Measurements from ENCODE around the gene EIF4E. TPM values are rescaled to one million over a fixed set of nuclear protein-coding genes. Genes with fewer than 3 reads are reported as not detected.
"Not testable (repeated sequence)": the region's sequence is repeated elsewhere in the genome, so short reads cannot be mapped to it uniquely, and the experiment has no call there.

EIF4E gene
- polyA plus RNA-seq, 1 donor (not counting 4 experiments of a cell fraction or from before 2014, with no cell fraction given): 150 TPM

GRCh38 chr4:98838531-98838930, 90.4 kb downstream of the EIF4E start:
- no peak overlapping the region for H2AFZ ChIP-seq (ENCODE audit: control insufficient read depth, low read length)
- H4K20me1 ChIP-seq (ENCODE audit: control insufficient read depth, extremely low read depth, insufficient read depth, low read length): no peaks in the 10 kb centered on the region
- H3K27me3 ChIP-seq (ENCODE audit: control insufficient read depth, extremely low read depth, insufficient read depth, low read length): no peaks in the 10 kb centered on the region
- H3K9me3 ChIP-seq (ENCODE audit: control insufficient read depth, low read depth, low read length): no peaks in the 10 kb centered on the region
- no peaks in the 10 kb centered on the region for H3K36me3 ChIP-seq (ENCODE audit: control insufficient read depth in 2 of 2, extremely low read depth in 1 of 2, insufficient read depth in 2 of 2, low read length in 2 of 2)
- no peak overlapping the region for H3K4me2 ChIP-seq (ENCODE audit: control insufficient read depth, extremely low read depth, insufficient read depth, low read depth, low read length)
- DNase-seq (ENCODE audit: low read depth, low spot score) (no peak), FAIRE-seq (no peak)
- H3K27ac ChIP-seq (ENCODE audit: control insufficient read depth, insufficient read depth, low read length): no peak overlapping the region
- no peak overlapping the region for H3K4me3 ChIP-seq (ENCODE audit: control insufficient read depth in 2 of 3, extremely low read depth in 1 of 3, insufficient read depth in 2 of 3, low read depth in 1 of 3, low read length in 3 of 3)
- TF ChIP-seq CTCF (optimal IDR thresholded peaks at IDR 0.05 in 1 of 3, IDR thresholded peaks at IDR 0.05 in 1 of 3, conservative IDR thresholded peaks at IDR 0.05 in 1 of 3; ENCODE audit: extremely low read depth in 1 of 3, insufficient read depth in 2 of 3, low read length in 3 of 3): no peak
- TF ChIP-seq EZH2 (IDR thresholded peaks at IDR 0.05; ENCODE audit: low read length): no peak
- H3K4me1 ChIP-seq (ENCODE audit: control insufficient read depth, extremely low read depth, insufficient read depth, low read length): no peaks in the 10 kb centered on the region
- no peak overlapping the region for H3K9ac ChIP-seq (ENCODE audit: control insufficient read depth, extremely low read depth, insufficient read depth, low read length)
- dilution Hi-C loops (cut with MboI; ENCODE audit: extremely low pct_ligation_motif_present, low sequenced_read_pairs): no loop called here
- no peaks in the 10 kb centered on the region for H3K79me2 ChIP-seq (ENCODE audit: control insufficient read depth, insufficient read depth, low read length)
- no peaks in the 10 kb centered on the region for H3K9me1 ChIP-seq (ENCODE audit: control insufficient read depth, extremely low read depth, insufficient read depth, low read length)

DNA sequence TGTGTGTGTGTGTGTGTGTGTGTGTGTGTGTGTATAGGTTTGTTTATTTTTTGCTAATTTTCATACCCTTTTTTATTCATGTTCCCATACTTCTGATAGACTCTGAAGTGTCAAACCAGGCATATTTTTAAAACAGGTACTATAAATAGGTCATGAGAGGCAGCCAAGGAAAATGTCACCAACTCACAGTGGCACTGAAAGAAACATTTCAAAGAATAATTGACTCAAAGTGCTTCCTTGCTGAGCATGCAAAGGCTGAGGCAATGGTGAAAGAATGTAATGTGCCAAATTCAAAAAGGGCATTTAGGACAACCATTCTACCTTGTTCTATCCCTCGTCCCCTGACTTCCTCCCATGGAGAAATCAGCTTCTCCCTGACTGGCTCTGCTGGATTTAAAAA, 95.5 kb downstream of the EIF4E start:
- Histone ChIP-seq H3K4me1 (ENCODE audit: control insufficient read depth, extremely low read depth, insufficient read depth, low read length) (no peaks in the 10 kb centered on the region), H3K9ac (ENCODE audit: control insufficient read depth, extremely low read depth, insufficient read depth, low read length) (no peak overlapping the region), H3K9me1 (ENCODE audit: control insufficient read depth, extremely low read depth, insufficient read depth, low read length) (no peaks in the 10 kb centered on the region), H2AFZ (ENCODE audit: control insufficient read depth, low read length) (no peak overlapping the region), H3K79me2 (ENCODE audit: control insufficient read depth, insufficient read depth, low read length) (no peaks in the 10 kb centered on the region), H3K4me3 (ENCODE audit: control insufficient read depth in 2 of 3, extremely low read depth in 1 of 3, insufficient read depth in 2 of 3, low read depth in 1 of 3, low read length in 3 of 3) (no peak overlapping the region), H3K9me3 (ENCODE audit: control insufficient read depth, low read depth, low read length) (no peaks in the 10 kb centered on the region), H4K20me1 (ENCODE audit: control insufficient read depth, extremely low read depth, insufficient read depth, low read length) (no peaks in the 10 kb centered on the region), H3K27me3 (ENCODE audit: control insufficient read depth, extremely low read depth, insufficient read depth, low read length) (no peaks in the 10 kb centered on the region), H3K4me2 (ENCODE audit: control insufficient read depth, extremely low read depth, insufficient read depth, low read depth, low read length) (no peak overlapping the region), H3K36me3 (ENCODE audit: control insufficient read depth in 2 of 2, extremely low read depth in 1 of 2, insufficient read depth in 2 of 2, low read length in 2 of 2) (no peaks in the 10 kb centered on the region), H3K27ac (ENCODE audit: control insufficient read depth, insufficient read depth, low read length) (no peak overlapping the region)
- dilution Hi-C loops (cut with MboI; ENCODE audit: extremely low pct_ligation_motif_present, low sequenced_read_pairs): no loop called here
- no peak for FAIRE-seq
- no peak for DNase-seq (ENCODE audit: low read depth, low spot score)
- TF ChIP-seq EZH2 (IDR thresholded peaks at IDR 0.05; ENCODE audit: low read length) (no peak), CTCF (optimal IDR thresholded peaks at IDR 0.05 in 1 of 3, IDR thresholded peaks at IDR 0.05 in 1 of 3, conservative IDR thresholded peaks at IDR 0.05 in 1 of 3; ENCODE audit: extremely low read depth in 1 of 3, insufficient read depth in 2 of 3, low read length in 3 of 3) (no peak)

DNA sequence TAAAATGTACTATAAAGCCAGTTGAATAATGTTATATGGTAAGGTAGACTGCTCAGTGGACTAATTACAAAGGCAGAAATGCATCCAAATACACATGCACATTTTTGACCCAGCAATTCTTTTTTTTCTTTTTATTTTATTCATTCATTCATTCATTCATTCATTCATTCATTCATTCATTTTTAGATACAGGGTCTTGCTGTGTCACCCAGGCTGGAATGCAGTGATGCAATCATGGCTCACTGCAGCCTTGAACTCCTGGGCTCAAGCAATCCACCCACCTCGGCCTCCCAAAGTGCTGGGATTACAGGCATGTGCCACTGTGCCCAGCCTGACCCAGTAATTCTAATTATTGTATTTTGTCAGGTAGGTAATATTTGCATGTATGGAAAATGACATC, 97.9 kb downstream of the EIF4E start:
- DNase-seq (ENCODE audit: low read depth, low spot score); H3K4me3 ChIP-seq (ENCODE audit: control insufficient read depth in 2 of 3, extremely low read depth in 1 of 3, insufficient read depth in 2 of 3, low read depth in 1 of 3, low read length in 3 of 3); FAIRE-seq; H3K27me3 ChIP-seq (ENCODE audit: control insufficient read depth, extremely low read depth, insufficient read depth, low read length); H3K79me2 ChIP-seq (ENCODE audit: control insufficient read depth, insufficient read depth, low read length); H3K27ac ChIP-seq (ENCODE audit: control insufficient read depth, insufficient read depth, low read length); H4K20me1 ChIP-seq (ENCODE audit: control insufficient read depth, extremely low read depth, insufficient read depth, low read length); dilution Hi-C loops (cut with MboI; ENCODE audit: extremely low pct_ligation_motif_present, low sequenced_read_pairs); H3K4me1 ChIP-seq (ENCODE audit: control insufficient read depth, extremely low read depth, insufficient read depth, low read length); H3K36me3 ChIP-seq (ENCODE audit: control insufficient read depth in 2 of 2, extremely low read depth in 1 of 2, insufficient read depth in 2 of 2, low read length in 2 of 2); H3K9me3 ChIP-seq (ENCODE audit: control insufficient read depth, low read depth, low read length); H3K4me2 ChIP-seq (ENCODE audit: control insufficient read depth, extremely low read depth, insufficient read depth, low read depth, low read length); H2AFZ ChIP-seq (ENCODE audit: control insufficient read depth, low read length); H3K9ac ChIP-seq (ENCODE audit: control insufficient read depth, extremely low read depth, insufficient read depth, low read length); H3K9me1 ChIP-seq (ENCODE audit: control insufficient read depth, extremely low read depth, insufficient read depth, low read length): not testable (repeated sequence)
